ENCODE data around the gene RXRA. TPM values are rescaled to one million over a fixed set of nuclear protein-coding genes. Genes with fewer than 3 reads are reported as not detected.
"Not testable (repeated sequence)": the region's sequence is repeated elsewhere in the genome, so short reads cannot be mapped to it uniquely, and the experiment has no call there.

The RXRA gene
- total RNA-seq, 2 experiments from 2014 or later, result 1.2 to 1.4 TPM

DNA sequence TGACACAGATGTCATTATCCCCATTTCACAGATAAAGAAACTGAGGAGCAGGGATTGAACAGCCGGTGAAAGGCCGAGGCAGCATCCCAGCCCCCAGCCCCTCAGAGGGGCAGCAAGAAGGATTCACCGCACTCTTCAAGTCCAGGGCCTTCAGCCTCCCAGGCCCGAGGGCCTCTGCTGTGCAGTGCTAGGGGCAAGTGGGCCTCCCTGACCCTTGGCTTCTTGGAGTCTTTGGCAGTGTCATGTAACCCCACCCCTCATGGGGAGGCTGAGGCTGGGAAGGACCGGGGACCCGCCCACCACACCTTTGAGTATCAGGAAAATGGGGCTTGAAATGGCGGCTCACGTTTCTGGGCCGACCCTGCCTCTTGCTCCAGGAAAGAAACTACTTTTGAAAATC lies 28.7 kb upstream of the RXRA start:
- Mint-ChIP-seq H3K9me3 (no peaks in the 10 kb centered on the region), H3K4me3 (no peak overlapping the region), H3K4me1 (peaks cover 19% of the 10 kb centered on the region), H3K36me3 (ENCODE audit: low read depth) (no peaks in the 10 kb centered on the region), H3K27me3 (peaks cover 14% of the 10 kb centered on the region), H3K27ac (no peak overlapping the region)
- DNase-seq, result no peak
- ChIA-PET POLR2A (no interaction called here), CTCF (interaction anchor here (0.5 kb wide), 1 partner anchor 130 kb away, joined by 3 read pairs; no protein-coding TSS in a partner anchor)

DNA sequence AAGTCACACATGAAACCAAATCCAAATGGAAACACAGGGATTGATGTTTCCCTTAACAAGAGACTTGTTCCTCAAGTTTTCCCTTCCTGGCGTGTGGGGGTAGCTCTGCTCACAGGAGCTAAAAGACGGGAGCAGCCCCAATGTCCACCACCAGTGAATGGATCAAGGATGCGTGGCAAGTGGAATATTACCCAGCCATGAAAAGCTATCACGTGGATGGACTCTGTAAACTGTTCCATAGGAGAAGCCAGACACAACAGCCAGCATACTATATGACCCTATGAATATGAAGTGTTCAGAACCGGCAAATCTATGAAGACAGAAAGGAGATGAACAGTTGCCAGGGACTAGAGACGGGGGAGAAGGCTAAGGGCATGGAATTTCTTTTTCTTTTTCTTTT lies 28.3 kb upstream of the RXRA start:
- Mint-ChIP-seq H3K9me3 (no peaks in the 10 kb centered on the region), H3K27ac (no peak overlapping the region), H3K27me3 (peaks cover 14% of the 10 kb centered on the region), H3K36me3 (ENCODE audit: low read depth) (no peaks in the 10 kb centered on the region), H3K4me1 (peaks cover 19% of the 10 kb centered on the region), H3K4me3 (no peak overlapping the region)
- ChIA-PET POLR2A (no interaction called here), CTCF (interaction anchor here (0.5 kb wide), 1 partner anchor 130 kb away, joined by 3 read pairs; no protein-coding TSS in a partner anchor)
- no peak for DNase-seq

DNA sequence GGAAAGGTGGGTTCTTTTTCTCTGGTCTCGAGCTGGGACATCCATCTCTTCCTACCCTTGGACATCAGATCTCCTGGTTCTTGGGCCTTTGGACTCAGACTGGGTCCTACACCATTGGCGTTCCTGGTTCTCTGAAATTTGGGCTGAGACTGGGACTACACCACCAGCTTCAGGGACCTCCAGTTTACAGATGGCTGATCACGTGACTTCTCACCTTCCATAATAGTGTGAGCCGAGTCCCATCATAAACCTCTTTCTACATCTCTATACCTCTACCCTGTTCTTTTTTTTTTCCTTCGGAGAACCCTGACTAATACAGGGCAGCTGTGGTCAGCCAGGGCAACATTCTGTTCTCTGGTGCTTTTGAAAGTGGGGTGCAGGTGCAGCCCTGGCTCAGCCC lies 27.2 kb upstream of the RXRA start:
- CTCF ChIA-PET, result interaction anchor here (0.9 kb wide), 1 partner anchor 139 kb away, joined by 3 read pairs; no protein-coding TSS in a partner anchor
- Mint-ChIP-seq H3K4me3 (no peak overlapping the region), H3K9me3 (no peaks in the 10 kb centered on the region)

DNA sequence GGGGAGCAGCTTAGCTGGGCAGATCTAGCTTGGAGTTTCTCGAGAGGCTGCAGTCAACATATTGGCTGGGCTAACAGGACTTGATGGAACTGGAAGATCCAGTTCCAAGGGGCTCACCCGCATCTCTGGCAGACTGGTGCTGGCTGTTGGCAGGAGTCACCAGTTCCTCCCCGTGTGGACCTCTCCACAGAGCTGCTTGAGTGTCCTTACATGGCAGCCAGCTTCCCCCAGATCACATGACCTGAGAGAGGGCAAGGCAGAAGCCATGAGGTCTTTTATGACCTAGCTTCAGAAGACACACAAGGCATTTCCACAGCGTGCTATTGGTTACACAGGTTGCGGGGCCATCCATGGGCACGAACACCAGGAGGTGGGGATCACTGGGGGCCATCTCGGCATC lies 26.4 kb upstream of the RXRA start:
- Mint-ChIP-seq H3K27ac (no peak overlapping the region), H3K9me3 (no peaks in the 10 kb centered on the region), H3K4me3 (no peak overlapping the region), H3K4me1 (peaks cover 22% of the 10 kb centered on the region), H3K27me3 (peaks cover 14% of the 10 kb centered on the region), H3K36me3 (ENCODE audit: low read depth) (no peaks in the 10 kb centered on the region)
- POLR2A ChIA-PET, result no interaction called here
- no peak for DNase-seq
- CTCF ChIA-PET, result interaction anchor here (0.9 kb wide), 1 partner anchor 138 kb away, joined by 3 read pairs; no protein-coding TSS in a partner anchor

More for the DNA sequence above, 27.2 kb upstream of the RXRA start:
- DNase-seq, result no peak
- Mint-ChIP-seq H3K27me3 (peaks cover 14% of the 10 kb centered on the region), H3K4me1 (peaks cover 22% of the 10 kb centered on the region), H3K36me3 (ENCODE audit: low read depth) (no peaks in the 10 kb centered on the region), H3K27ac (no peak overlapping the region)
- POLR2A ChIA-PET, result no interaction called here

DNA sequence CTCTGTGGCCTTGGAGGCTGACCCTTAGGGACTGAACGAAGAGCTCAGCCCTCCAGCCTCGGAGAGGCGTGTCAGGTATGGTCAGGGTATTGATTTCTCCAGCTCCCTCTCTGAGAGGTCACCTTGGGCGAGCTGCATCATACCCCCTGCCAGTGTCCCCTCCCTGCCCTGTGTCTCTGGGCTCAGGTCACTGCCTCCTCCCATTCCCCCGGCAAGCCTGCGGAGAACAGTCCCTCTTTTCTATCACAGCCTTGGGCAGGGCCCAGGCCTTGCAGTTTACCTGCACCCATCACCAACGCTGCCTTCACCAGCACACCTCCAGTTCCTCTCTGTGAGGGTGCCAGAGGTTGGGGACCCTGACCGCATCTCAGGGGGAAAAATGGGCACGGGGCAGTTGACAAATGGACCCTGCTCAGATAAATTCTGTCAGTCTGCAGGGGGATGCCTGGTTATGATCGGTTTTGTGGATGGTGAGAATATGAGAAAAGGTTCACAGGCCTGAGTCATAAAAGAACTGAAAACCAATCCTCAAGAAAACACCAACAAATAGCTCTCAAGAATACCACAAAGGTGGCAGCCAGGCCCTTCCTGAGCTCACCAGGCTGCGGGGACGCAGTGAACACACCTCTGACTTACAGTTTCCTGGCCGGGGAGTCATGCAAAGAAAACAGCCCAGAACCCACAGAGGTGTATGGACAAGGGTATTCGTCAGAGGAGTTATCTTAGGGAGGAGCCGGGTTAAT lies 24.7 kb upstream of the RXRA start:
- peak overlapping the region; percentile 69 for H3K27ac Mint-ChIP-seq

DNA sequence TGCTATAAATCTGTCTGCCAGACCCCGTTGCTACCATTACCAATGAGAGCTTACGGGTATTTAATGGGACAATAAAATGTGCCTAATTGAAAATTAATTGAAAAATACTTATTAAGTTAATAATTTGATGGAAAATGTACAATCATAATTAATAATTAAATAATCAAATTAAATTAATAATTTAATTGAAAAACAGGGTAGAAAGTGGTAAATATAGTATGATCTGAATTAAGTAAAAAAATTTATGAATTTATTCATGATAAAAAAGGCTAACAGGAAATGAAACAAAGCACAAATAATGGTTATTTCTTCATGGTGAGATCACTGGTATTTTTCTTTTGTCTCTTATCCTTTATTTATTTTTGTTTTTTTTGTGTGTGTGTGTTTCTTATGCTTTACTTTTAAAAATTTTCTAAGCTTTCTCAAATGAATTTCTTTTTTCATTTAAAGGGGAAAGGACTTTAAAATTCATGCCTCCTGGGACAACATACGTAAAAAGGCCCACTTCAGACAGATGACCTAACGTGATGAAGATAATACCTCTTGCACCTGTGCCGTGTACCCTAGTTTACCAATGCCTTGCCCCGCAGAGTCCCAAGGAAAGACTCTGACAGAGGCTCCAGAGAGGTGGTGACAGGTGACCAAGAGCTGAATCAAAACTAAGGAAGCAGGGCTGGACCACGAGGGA lies 24.0 kb upstream of the RXRA start:
- Mint-ChIP-seq H3K4me1 (peaks cover 22% of the 10 kb centered on the region), H3K4me3 (no peak overlapping the region), H3K27ac (peak overlapping the region; percentile 69), H3K36me3 (ENCODE audit: low read depth) (no peaks in the 10 kb centered on the region), H3K9me3 (no peaks in the 10 kb centered on the region), H3K27me3 (peaks cover 12% of the 10 kb centered on the region)
- ChIA-PET CTCF (no interaction called here), POLR2A (interaction anchor here (0.7 kb wide), 1 partner anchor 94 kb away, joined by 3 read pairs; no protein-coding TSS in a partner anchor)
- no peak for DNase-seq

More for the DNA sequence above, 24.7 kb upstream of the RXRA start:
- Mint-ChIP-seq H3K4me1 (peaks cover 22% of the 10 kb centered on the region), H3K4me3 (no peak overlapping the region), H3K36me3 (ENCODE audit: low read depth) (no peaks in the 10 kb centered on the region), H3K9me3 (no peaks in the 10 kb centered on the region), H3K27me3 (peaks cover 12% of the 10 kb centered on the region)
- peak; percentile 66 for DNase-seq
- ChIA-PET POLR2A (interaction anchor here (0.7 kb wide), 1 partner anchor 95 kb away, joined by 3 read pairs; no protein-coding TSS in a partner anchor), CTCF (no interaction called here)

DNA sequence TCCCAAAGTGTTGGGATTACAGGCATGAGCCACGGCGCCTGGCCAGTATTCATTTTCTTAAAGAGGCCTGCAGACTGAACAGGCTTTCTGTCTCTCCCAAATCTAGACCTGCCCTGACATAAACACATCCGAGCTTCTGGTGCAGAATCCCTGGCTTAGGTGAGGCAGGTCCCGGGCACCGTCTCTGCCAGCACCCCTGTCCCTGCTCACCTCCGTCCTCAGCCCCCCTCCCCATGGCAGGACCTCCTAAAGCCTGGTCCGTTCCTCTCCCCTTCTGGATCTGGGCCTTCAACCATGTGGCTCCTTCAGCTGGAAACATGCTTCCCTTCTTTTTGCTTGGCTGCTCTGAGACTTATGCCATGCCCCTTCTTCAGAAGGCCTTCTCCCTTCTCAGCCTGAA lies 22.7 kb upstream of the RXRA start:
- peaks cover 22% of the 10 kb centered on the region for H3K4me1 Mint-ChIP-seq
- POLR2A ChIA-PET, result no interaction called here
- no peak for DNase-seq
- H3K36me3 Mint-ChIP-seq (ENCODE audit: low read depth), result no peaks in the 10 kb centered on the region
- CTCF ChIA-PET, result no interaction called here
- no peak overlapping the region for H3K4me3 Mint-ChIP-seq
- H3K27me3 Mint-ChIP-seq, result peaks cover 12% of the 10 kb centered on the region
- peaks cover 3% of the 10 kb centered on the region for H3K9me3 Mint-ChIP-seq
- no peak overlapping the region for H3K27ac Mint-ChIP-seq

DNA sequence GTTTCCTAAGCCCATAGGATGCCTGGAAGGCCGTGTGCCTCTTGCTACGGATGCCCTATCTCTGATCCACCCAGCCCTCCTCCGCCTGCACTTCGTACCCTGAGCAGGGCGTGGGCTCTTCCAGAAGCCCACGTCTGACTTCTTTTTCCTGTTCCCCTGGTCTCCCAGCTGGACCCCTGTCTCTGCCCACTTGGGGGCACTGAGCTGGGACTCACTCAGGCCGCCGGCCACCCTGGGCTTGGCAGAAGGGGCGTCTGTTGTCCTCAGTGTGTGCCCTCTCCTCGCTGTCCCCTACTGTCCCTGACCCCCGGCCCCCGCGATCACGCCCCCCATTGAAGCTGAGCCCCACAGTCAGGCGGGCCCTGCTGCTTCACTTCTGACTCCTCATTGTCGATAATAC lies 22.0 kb upstream of the RXRA start:
- H3K27ac Mint-ChIP-seq, result no peak overlapping the region
- H3K27me3 Mint-ChIP-seq, result peaks cover 12% of the 10 kb centered on the region
- H3K36me3 Mint-ChIP-seq (ENCODE audit: low read depth), result no peaks in the 10 kb centered on the region
- no peak for DNase-seq
- H3K9me3 Mint-ChIP-seq, result peaks cover 3% of the 10 kb centered on the region
- ChIA-PET CTCF (no interaction called here), POLR2A (no interaction called here)
- H3K4me3 Mint-ChIP-seq, result no peak overlapping the region
- H3K4me1 Mint-ChIP-seq, result peaks cover 22% of the 10 kb centered on the region

DNA sequence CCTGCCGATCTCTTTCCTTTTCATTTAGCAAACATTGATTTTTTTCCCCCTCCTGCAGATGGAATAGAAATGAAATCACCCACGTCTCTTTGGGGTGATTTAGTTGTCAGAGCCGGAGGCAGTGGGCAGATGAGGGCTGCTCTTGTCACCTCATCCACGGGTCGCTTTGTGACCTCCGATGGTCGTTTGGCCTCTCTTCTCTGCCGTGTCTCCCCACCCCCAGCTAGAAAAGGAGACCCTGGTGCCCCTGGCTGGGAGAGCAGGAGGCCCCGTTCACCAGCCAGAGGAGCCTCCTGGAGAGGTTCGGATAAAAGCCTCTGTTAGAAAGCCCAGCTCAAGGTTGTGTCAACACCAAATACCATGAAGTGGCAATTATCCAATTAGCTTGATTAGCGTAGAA lies 21.6 kb upstream of the RXRA start:
- peaks cover 3% of the 10 kb centered on the region for H3K9me3 Mint-ChIP-seq
- H3K4me1 Mint-ChIP-seq, result peaks cover 22% of the 10 kb centered on the region
- H3K4me3 Mint-ChIP-seq, result no peak overlapping the region
- ChIA-PET CTCF (no interaction called here), POLR2A (no interaction called here)
- DNase-seq, result no peak
- peaks cover 14% of the 10 kb centered on the region for H3K27me3 Mint-ChIP-seq
- no peak overlapping the region for H3K27ac Mint-ChIP-seq
- H3K36me3 Mint-ChIP-seq (ENCODE audit: low read depth), result no peaks in the 10 kb centered on the region

DNA sequence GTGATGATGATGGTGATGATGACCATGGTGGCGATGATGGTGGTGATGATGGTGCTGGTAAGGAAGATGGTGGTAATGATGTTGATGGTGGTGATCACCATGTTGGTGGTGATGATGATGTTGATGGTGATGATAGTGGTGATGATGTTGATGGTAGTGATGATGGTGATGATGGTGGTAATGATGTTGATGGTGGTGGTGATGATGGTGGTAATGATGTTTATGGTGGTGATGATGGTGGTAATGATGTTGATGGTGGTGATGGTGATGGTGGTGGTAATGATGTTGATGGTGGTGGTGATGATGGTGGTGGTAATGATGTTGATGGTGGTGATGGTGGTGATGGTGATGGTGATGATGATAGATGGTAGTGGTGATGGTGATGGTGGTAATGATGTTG lies 20.7 kb upstream of the RXRA start:
- H3K4me1 Mint-ChIP-seq, result peaks cover 19% of the 10 kb centered on the region
- POLR2A ChIA-PET, result no interaction called here
- H3K4me3 Mint-ChIP-seq, result no peak overlapping the region
- H3K9me3 Mint-ChIP-seq, result peaks cover 3% of the 10 kb centered on the region
- no peak overlapping the region for H3K27ac Mint-ChIP-seq
- CTCF ChIA-PET, result no interaction called here
- H3K27me3 Mint-ChIP-seq, result peaks cover 11% of the 10 kb centered on the region
- no peaks in the 10 kb centered on the region for H3K36me3 Mint-ChIP-seq (ENCODE audit: low read depth)
- DNase-seq, result no peak

DNA sequence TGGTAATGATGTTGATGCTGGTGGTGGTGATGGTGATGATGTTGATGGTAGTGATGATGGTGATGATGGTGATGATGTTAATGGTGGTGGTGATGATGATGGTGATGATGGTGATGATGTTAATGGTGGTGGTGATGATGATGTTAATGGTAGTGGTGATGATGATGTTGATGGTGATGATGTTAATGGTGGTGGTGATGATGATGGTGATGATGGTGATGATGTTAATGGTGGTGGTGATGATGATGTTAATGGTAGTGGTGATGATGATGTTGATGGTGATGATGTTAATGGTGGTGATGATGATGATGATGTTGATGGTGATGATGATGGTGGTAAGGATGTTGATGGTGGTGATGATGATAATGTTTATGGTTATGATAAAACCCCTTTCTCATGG lies 20.2 kb upstream of the RXRA start:
- POLR2A ChIA-PET, result not testable (repeated sequence)

DNA sequence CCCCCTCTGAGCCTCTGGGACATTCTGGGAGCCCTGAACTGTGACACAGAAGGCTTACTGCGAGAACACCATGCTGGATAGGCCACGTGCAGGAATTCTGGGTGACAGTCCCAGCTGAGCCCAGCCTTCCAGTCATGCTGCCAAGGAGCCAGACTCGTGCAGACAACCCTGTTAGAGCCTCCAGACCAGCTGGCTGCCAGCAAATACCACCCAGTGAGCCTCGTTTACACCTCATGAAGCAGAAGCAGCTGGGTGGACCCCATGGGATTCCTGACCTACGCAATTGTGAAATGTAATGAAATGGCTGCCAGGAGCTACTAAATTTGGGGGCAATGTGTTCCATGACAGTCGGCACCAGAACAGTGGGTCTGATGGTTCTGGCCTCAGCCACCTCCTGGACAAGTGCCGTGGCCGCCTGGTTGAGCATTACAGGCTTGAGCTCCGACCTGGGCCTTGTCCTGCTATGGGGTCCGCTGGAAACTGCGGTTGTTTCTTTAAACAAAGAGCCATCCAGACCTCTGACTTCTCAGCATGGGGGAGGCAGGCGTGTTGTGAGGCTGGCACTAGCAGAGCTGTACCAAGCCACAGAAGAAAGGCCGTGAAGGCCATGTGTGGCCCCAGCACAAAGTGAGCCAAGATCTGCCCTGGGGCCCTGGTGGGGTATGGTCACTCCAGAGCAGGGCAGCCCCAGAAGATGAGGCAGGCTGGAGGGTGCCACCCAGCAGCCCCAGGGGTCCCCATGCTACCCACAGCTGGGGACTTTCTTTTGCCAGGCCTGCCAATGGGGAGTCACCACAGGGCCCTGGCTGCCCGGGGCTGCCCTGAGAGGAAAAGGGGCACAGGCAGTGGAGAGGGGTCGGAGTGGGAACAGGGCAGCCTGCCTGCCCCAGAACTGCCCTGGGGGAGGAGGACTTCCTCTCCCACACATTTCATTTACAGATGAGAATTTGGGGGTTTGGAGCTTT lies 19.3 kb upstream of the RXRA start:
- Mint-ChIP-seq H3K36me3 (ENCODE audit: low read depth) (no peaks in the 10 kb centered on the region), H3K4me1 (peaks cover 7% of the 10 kb centered on the region), H3K27me3 (peaks cover 8% of the 10 kb centered on the region), H3K9me3 (peaks cover 3% of the 10 kb centered on the region), H3K4me3 (no peak overlapping the region), H3K27ac (no peak overlapping the region)
- ChIA-PET CTCF (no interaction called here), POLR2A (no interaction called here)
- no peak for DNase-seq

More for the DNA sequence above, 20.2 kb upstream of the RXRA start:
- CTCF ChIA-PET; H3K9me3 Mint-ChIP-seq; H3K36me3 Mint-ChIP-seq (ENCODE audit: low read depth); H3K4me3 Mint-ChIP-seq; DNase-seq; H3K27me3 Mint-ChIP-seq; H3K27ac Mint-ChIP-seq: not testable (repeated sequence)
- peaks cover 16% of the 10 kb centered on the region for H3K4me1 Mint-ChIP-seq
